Measurements from ENCODE around the gene RYR3.

RYR3 gene

DNA sequence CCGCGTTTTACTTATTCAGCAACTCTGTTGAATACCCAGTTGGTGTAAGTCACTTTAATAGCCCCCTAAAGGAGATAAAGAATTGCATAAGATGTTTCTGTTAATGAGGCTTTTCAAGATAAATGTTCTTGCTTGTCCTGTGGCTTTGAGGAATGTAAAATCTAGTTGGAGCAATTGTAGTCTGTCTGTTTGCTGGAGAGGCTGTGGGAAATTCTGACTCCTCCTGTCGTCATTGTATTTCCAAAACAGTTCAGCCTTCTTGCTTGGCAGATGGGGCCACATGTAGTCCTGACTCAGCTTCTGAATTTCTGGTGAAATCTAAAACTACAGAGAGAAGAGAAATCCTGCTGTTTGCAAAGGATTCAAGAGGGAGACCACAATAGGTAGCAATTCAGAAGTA, 114.4 kb downstream of the RYR3 start:
- Histone ChIP-seq H3K27ac (ENCODE audit: low read depth, low read length) (no peak overlapping the region), H3K27me3 (ENCODE audit: control insufficient read depth, low read length) (no peaks in the 10 kb centered on the region), H3K4me2 (ENCODE audit: low read length) (no peak overlapping the region), H3K9me2 (replicated peaks; ENCODE audit: control insufficient read depth, low read length) (no peaks in the 10 kb centered on the region), H4K20me1 (ENCODE audit: control insufficient read depth, insufficient read depth, low read depth, low read length) (no peaks in the 10 kb centered on the region), H3F3A (ENCODE audit: control insufficient read depth, insufficient read depth) (no peaks in the 10 kb centered on the region), H3K9me3 (ENCODE audit: control insufficient read depth, insufficient read depth, low read length) (no peaks in the 10 kb centered on the region), H3K4me1 (ENCODE audit: control insufficient read depth, low read length) (no peaks in the 10 kb centered on the region), H3K79me2 (ENCODE audit: control insufficient read depth, low read length) (no peaks in the 10 kb centered on the region), H3K4me3 (ENCODE audit: low read length) (no peak overlapping the region), H3K36me3 (ENCODE audit: control insufficient read depth, low read length) (no peaks in the 10 kb centered on the region)
- TF ChIP-seq, protein P1, sequence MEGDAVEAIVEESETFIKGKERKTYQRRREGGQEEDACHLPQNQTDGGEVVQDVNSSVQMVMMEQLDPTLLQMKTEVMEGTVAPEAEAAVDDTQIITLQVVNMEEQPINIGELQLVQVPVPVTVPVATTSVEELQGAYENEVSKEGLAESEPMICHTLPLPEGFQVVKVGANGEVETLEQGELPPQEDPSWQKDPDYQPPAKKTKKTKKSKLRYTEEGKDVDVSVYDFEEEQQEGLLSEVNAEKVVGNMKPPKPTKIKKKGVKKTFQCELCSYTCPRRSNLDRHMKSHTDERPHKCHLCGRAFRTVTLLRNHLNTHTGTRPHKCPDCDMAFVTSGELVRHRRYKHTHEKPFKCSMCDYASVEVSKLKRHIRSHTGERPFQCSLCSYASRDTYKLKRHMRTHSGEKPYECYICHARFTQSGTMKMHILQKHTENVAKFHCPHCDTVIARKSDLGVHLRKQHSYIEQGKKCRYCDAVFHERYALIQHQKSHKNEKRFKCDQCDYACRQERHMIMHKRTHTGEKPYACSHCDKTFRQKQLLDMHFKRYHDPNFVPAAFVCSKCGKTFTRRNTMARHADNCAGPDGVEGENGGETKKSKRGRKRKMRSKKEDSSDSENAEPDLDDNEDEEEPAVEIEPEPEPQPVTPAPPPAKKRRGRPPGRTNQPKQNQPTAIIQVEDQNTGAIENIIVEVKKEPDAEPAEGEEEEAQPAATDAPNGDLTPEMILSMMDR (IDR thresholded peaks at IDR 0.05; ENCODE audit: low read depth, low read length, poor library complexity, severe bottlenecking) = no peak
- TF ChIP-seq EZH2phosphoT487 (IDR thresholded peaks at IDR 0.05; ENCODE audit: borderline replicate concordance, low read length) = no peak

DNA sequence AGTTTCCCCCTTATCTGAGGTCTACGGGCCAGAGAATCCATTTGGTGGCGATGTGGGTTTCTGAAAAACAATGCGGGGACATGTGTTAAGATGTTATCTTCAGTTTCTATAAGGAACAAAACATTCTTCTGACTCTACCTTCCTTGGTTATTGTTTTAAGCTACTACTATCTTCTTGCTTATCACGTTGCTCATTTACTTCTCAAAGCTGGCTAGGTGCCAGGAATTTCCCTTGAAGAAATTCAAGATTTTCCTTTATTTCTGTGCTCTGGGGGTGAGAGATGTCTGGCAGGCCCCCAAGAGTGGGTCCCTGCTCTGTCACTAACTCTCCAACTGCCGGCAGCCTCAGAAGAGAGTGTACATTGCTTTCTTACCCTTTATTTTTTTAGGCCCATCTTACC, 119.8 kb downstream of the RYR3 start:
- Histone ChIP-seq H3K36me3 (ENCODE audit: control insufficient read depth, low read length) (no peaks in the 10 kb centered on the region), H3K27me3 (ENCODE audit: control insufficient read depth, low read length) (no peaks in the 10 kb centered on the region), H3K4me3 (ENCODE audit: low read length) (no peak overlapping the region), H3K4me1 (ENCODE audit: control insufficient read depth, low read length) (no peaks in the 10 kb centered on the region), H3K9me2 (replicated peaks; ENCODE audit: control insufficient read depth, low read length) (no peaks in the 10 kb centered on the region), H4K20me1 (ENCODE audit: control insufficient read depth, insufficient read depth, low read depth, low read length) (no peaks in the 10 kb centered on the region), H3K79me2 (ENCODE audit: control insufficient read depth, low read length) (no peaks in the 10 kb centered on the region), H3K4me2 (ENCODE audit: low read length) (no peak overlapping the region), H3K27ac (ENCODE audit: low read depth, low read length) (no peak overlapping the region), H3F3A (ENCODE audit: control insufficient read depth, insufficient read depth) (no peaks in the 10 kb centered on the region), H3K9me3 (ENCODE audit: control insufficient read depth, insufficient read depth, low read length) (no peaks in the 10 kb centered on the region)
- TF ChIP-seq, protein P1 (IDR thresholded peaks at IDR 0.05; ENCODE audit: low read depth, low read length, poor library complexity, severe bottlenecking) = no peak
- TF ChIP-seq EZH2phosphoT487 (IDR thresholded peaks at IDR 0.05; ENCODE audit: borderline replicate concordance, low read length) = no peak

DNA sequence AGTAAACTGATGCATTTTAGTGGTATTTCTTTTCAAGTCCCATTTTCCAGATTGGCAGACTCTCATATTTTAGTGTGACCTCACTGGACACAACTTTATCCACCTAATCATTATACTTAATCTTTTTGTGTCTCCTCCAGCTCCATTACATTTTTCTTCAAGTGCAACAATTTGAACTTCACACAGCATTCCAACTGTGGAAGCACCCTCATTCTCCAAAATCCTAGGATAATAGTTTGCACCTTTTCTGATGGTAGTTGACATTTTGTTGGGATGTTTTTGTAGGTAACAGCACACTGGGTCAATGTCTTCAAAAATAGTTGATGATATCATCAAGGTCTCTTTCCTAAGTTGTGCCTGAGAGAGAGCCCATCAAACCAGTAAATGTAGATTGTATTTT, 123.1 kb downstream of the RYR3 start:
- Histone ChIP-seq H3K27me3 (ENCODE audit: control insufficient read depth, low read length) (no peaks in the 10 kb centered on the region), H4K20me1 (ENCODE audit: control insufficient read depth, insufficient read depth, low read depth, low read length) (no peaks in the 10 kb centered on the region), H3K4me2 (ENCODE audit: low read length) (no peak overlapping the region), H3K4me3 (ENCODE audit: low read length) (no peak overlapping the region), H3K9me3 (ENCODE audit: control insufficient read depth, insufficient read depth, low read length) (no peaks in the 10 kb centered on the region), H3K36me3 (ENCODE audit: control insufficient read depth, low read length) (no peaks in the 10 kb centered on the region), H3K9me2 (replicated peaks; ENCODE audit: control insufficient read depth, low read length) (no peaks in the 10 kb centered on the region), H3K4me1 (ENCODE audit: control insufficient read depth, low read length) (no peaks in the 10 kb centered on the region), H3F3A (ENCODE audit: control insufficient read depth, insufficient read depth) (no peaks in the 10 kb centered on the region), H3K27ac (ENCODE audit: low read depth, low read length) (no peak overlapping the region), H3K79me2 (ENCODE audit: control insufficient read depth, low read length) (no peaks in the 10 kb centered on the region)
- TF ChIP-seq, protein P1 (IDR thresholded peaks at IDR 0.05; ENCODE audit: low read depth, low read length, poor library complexity, severe bottlenecking) = no peak
- TF ChIP-seq EZH2phosphoT487 (IDR thresholded peaks at IDR 0.05; ENCODE audit: borderline replicate concordance, low read length) = no peak

DNA sequence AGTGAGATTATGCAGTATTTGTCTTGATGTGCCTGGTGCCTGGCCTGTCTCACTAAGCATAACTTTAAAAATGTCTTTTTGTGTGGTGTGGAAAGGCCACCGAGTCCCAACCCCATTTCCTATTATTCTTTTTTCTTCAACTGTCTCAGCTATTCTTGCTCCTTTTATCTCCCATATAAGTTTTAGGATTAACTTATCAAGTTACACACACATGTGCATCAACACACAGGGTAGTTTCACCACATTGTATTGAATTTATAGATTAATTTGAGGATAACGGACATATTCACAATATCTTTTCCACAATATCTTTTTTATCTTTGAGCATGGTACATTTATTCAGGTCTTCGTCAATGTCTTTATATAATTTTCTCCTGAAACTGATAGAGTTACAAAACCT, 127.6 kb downstream of the RYR3 start:
- H3K4me2 ChIP-seq (ENCODE audit: low read length) = no peak overlapping the region
- no peaks in the 10 kb centered on the region for H3K4me1 ChIP-seq (ENCODE audit: control insufficient read depth, low read length)
- H3K27ac ChIP-seq (ENCODE audit: low read depth, low read length) = no peak overlapping the region
- no peaks in the 10 kb centered on the region for H3K36me3 ChIP-seq (ENCODE audit: control insufficient read depth, low read length)
- TF ChIP-seq EZH2phosphoT487 (IDR thresholded peaks at IDR 0.05; ENCODE audit: borderline replicate concordance, low read length) = no peak
- TF ChIP-seq, protein P1 (IDR thresholded peaks at IDR 0.05; ENCODE audit: low read depth, low read length, poor library complexity, severe bottlenecking) = no peak
- no peaks in the 10 kb centered on the region for H3K27me3 ChIP-seq (ENCODE audit: control insufficient read depth, low read length)
- no peaks in the 10 kb centered on the region for H4K20me1 ChIP-seq (ENCODE audit: control insufficient read depth, insufficient read depth, low read depth, low read length)
- H3K4me3 ChIP-seq (ENCODE audit: low read length) = no peak overlapping the region
- no peaks in the 10 kb centered on the region for H3K79me2 ChIP-seq (ENCODE audit: control insufficient read depth, low read length)
- H3K9me3 ChIP-seq (ENCODE audit: control insufficient read depth, insufficient read depth, low read length) = no peaks in the 10 kb centered on the region
- no peaks in the 10 kb centered on the region for H3F3A ChIP-seq (ENCODE audit: control insufficient read depth, insufficient read depth)
- H3K9me2 ChIP-seq (replicated peaks; ENCODE audit: control insufficient read depth, low read length) = no peaks in the 10 kb centered on the region

All from DOHH2 (cell line).